ENCODE results near the gene ARHGEF33.

DNA sequence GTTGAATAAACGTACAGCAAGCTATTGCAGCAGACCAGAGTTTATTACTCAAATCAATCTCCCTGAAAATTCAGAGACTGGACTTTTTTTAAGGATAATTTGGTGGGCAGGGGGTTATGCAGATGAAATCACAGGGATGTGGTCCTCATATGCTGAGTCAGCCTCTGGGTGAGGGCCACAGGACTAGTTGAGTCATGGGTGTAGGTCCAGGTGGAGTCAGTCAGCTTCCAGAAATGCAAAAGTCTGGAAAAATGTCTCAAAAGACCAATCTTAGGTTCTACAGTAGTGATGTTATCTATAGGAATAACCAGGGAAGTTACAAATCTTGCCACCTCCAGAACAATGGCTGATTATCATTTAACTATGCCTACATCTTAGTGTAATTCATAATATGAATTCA is 51.1 kb downstream of the ARHGEF33 start:
- TF ChIP-seq, protein P1, sequence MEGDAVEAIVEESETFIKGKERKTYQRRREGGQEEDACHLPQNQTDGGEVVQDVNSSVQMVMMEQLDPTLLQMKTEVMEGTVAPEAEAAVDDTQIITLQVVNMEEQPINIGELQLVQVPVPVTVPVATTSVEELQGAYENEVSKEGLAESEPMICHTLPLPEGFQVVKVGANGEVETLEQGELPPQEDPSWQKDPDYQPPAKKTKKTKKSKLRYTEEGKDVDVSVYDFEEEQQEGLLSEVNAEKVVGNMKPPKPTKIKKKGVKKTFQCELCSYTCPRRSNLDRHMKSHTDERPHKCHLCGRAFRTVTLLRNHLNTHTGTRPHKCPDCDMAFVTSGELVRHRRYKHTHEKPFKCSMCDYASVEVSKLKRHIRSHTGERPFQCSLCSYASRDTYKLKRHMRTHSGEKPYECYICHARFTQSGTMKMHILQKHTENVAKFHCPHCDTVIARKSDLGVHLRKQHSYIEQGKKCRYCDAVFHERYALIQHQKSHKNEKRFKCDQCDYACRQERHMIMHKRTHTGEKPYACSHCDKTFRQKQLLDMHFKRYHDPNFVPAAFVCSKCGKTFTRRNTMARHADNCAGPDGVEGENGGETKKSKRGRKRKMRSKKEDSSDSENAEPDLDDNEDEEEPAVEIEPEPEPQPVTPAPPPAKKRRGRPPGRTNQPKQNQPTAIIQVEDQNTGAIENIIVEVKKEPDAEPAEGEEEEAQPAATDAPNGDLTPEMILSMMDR (conservative IDR thresholded peaks at IDR 0.05; ENCODE audit: low read depth in 2 of 2) = no peak
- TF ChIP-seq CREB1 (CRISPR knock-in tag; IDR thresholded peaks at IDR 0.05; ENCODE audit: low read depth) (no peak), EZH2 (IDR thresholded peaks at IDR 0.05; ENCODE audit: low read depth, unreplicated experiment) (no peak), POLR2AphosphoS5 (IDR thresholded peaks at IDR 0.05; ENCODE audit: low read depth) (no peak), EZH2phosphoT487 (IDR thresholded peaks at IDR 0.05; ENCODE audit: unreplicated experiment) (no peak), JUNB (IDR thresholded peaks at IDR 0.05; ENCODE audit: unreplicated experiment) (no peak), ZNF114 (CRISPR knock-in tag; IDR thresholded peaks at IDR 0.05) (no peak)
- TF ChIP-seq, protein P2, sequence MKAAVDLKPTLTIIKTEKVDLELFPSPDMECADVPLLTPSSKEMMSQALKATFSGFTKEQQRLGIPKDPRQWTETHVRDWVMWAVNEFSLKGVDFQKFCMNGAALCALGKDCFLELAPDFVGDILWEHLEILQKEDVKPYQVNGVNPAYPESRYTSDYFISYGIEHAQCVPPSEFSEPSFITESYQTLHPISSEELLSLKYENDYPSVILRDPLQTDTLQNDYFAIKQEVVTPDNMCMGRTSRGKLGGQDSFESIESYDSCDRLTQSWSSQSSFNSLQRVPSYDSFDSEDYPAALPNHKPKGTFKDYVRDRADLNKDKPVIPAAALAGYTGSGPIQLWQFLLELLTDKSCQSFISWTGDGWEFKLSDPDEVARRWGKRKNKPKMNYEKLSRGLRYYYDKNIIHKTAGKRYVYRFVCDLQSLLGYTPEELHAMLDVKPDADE (IDR thresholded peaks at IDR 0.05) = no peak
- TF ChIP-seq, protein P3, sequence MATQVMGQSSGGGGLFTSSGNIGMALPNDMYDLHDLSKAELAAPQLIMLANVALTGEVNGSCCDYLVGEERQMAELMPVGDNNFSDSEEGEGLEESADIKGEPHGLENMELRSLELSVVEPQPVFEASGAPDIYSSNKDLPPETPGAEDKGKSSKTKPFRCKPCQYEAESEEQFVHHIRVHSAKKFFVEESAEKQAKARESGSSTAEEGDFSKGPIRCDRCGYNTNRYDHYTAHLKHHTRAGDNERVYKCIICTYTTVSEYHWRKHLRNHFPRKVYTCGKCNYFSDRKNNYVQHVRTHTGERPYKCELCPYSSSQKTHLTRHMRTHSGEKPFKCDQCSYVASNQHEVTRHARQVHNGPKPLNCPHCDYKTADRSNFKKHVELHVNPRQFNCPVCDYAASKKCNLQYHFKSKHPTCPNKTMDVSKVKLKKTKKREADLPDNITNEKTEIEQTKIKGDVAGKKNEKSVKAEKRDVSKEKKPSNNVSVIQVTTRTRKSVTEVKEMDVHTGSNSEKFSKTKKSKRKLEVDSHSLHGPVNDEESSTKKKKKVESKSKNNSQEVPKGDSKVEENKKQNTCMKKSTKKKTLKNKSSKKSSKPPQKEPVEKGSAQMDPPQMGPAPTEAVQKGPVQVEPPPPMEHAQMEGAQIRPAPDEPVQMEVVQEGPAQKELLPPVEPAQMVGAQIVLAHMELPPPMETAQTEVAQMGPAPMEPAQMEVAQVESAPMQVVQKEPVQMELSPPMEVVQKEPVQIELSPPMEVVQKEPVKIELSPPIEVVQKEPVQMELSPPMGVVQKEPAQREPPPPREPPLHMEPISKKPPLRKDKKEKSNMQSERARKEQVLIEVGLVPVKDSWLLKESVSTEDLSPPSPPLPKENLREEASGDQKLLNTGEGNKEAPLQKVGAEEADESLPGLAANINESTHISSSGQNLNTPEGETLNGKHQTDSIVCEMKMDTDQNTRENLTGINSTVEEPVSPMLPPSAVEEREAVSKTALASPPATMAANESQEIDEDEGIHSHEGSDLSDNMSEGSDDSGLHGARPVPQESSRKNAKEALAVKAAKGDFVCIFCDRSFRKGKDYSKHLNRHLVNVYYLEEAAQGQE (IDR thresholded peaks at IDR 0.05; ENCODE audit: unreplicated experiment) = no peak

Measured in GM23338 (cell line).